ENCODE results near the gene MICAL3. TPM values are rescaled to one million over a fixed set of nuclear protein-coding genes. Genes with fewer than 3 reads are reported as not detected.

MICAL3 gene
- total RNA-seq, 1 donor from 2014 or later: 90.4 TPM

GRCh38 chr22:17925431-17925841, 98.9 kb downstream of the MICAL3 start:
- intact Hi-C loops (cut with micrococcal nuclease): no loop called here
- DNase-seq (no peak), ATAC-seq (no peak)

- ATAC-seq (peak; percentile 12), DNase-seq (no peak)
- intact Hi-C loops (cut with micrococcal nuclease): no loop called here
Measured at GRCh38 chr22:17924735-17925364, 99.5 kb downstream of the MICAL3 start.

GRCh38 chr22:17924076-17924475, 100.3 kb downstream of the MICAL3 start:
- ATAC-seq: no peak
- intact Hi-C loops (cut with micrococcal nuclease): no loop called here
- no peak for DNase-seq

- no peak for ATAC-seq
- DNase-seq: no peak
- intact Hi-C loops (cut with micrococcal nuclease): no loop called here
Measured at GRCh38 chr22:17922925-17923903, 101.1 kb downstream of the MICAL3 start.

- intact Hi-C loops (cut with micrococcal nuclease): no loop called here
Measured at GRCh38 chr22:17921871-17922821, 102.2 kb downstream of the MICAL3 start.

GRCh38 chr22:17920992-17921650, 103.2 kb downstream of the MICAL3 start:
- intact Hi-C loops (cut with micrococcal nuclease): no loop called here
- ATAC-seq (no peak), DNase-seq (no peak)

More at GRCh38 chr22:17921871-17922821, 102.2 kb downstream of the MICAL3 start:
- ATAC-seq (peak; percentile 51), DNase-seq (peak; percentile 68)

GRCh38 chr22:17920145-17920605, 104.2 kb downstream of the MICAL3 start:
- ATAC-seq (peak; percentile 83), DNase-seq (peak; percentile 83)
- intact Hi-C loops (cut with micrococcal nuclease): no loop called here

- peak; percentile 72 for ATAC-seq
- DNase-seq: peak; percentile 74
- intact Hi-C loops (cut with micrococcal nuclease): no loop called here
Measured at GRCh38 chr22:17919276-17920144, 104.9 kb downstream of the MICAL3 start.

GRCh38 chr22:17918840-17919239, 105.5 kb downstream of the MICAL3 start:
- no peak for DNase-seq
- no peak for ATAC-seq
- intact Hi-C loops (cut with micrococcal nuclease): no loop called here

- DNase-seq (peak; percentile 70), ATAC-seq (peak; percentile 22)
- intact Hi-C loops (cut with micrococcal nuclease): no loop called here
Measured at GRCh38 chr22:17917490-17917983, 106.8 kb downstream of the MICAL3 start.

GRCh38 chr22:17916226-17916889, 108.0 kb downstream of the MICAL3 start:
- intact Hi-C loops (cut with micrococcal nuclease): no loop called here
- ATAC-seq: no peak
- no peak for DNase-seq

GRCh38 chr22:17915676-17916075, 108.7 kb downstream of the MICAL3 start:
- intact Hi-C loops (cut with micrococcal nuclease): no loop called here
- ATAC-seq (no peak), DNase-seq (no peak)

GRCh38 chr22:17915188-17915587, 109.2 kb downstream of the MICAL3 start:
- intact Hi-C loops (cut with micrococcal nuclease): no loop called here
- DNase-seq (no peak), ATAC-seq (no peak)

GRCh38 chr22:17914474-17914873, 109.9 kb downstream of the MICAL3 start:
- ATAC-seq (no peak), DNase-seq (no peak)
- intact Hi-C loops (cut with micrococcal nuclease): no loop called here

- ATAC-seq: no peak
- DNase-seq: no peak
- intact Hi-C loops (cut with micrococcal nuclease): no loop called here
Measured at GRCh38 chr22:17913801-17914347, 110.5 kb downstream of the MICAL3 start.

- peak; percentile 3 for ATAC-seq
- intact Hi-C loops (cut with micrococcal nuclease): no loop called here
- DNase-seq: no peak
Measured at GRCh38 chr22:17912945-17913721, 111.2 kb downstream of the MICAL3 start.
